GM19468 (cell line): Measurements from ENCODE around the gene MARCHF4.

Experiments
- ATAC-seq: cut with Tn5 transposase; IDR thresholded peaks from one replicate; pipeline ENCODE4 v1.9.1; 2021; ENCODE audit warnings: mild to moderate bottlenecking, moderate library complexity, moderate number of reproducible peaks; ENCODE audit not compliant: unreplicated experiment; ENCODE audit errors: extremely low read depth

Gene MARCHF4

DNA sequence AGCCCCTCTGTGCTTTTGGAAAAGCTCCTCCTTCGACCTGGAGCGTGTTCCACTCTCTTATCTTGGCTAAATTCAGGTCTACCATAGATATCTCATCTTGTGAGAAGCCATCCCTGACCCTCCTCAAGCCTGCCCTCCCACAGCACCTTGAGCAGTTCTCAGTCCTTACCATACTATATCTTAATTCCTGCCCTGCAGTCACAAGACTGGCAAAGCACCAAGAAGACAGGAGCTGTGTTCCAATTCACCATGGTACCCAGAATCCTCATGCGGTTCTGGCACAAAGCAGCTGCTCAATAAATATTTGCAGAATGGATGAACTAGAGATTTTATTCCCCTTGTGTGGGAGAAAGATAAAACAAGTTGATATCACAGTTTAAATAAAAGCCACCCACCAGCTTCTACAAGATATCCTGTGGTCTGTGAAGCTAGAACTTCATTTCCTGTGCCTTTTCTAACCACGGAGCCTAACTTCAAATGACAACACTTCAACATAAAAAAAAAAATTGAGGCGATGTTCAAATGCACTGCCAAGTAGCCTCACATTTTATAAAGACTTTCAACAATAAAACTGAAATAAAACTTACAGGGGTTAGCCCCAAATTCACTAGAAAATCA is 19.5 kb downstream of the MARCHF4 start:
- ATAC-seq: no peak

GRCh38 chr2:216351172-216351925 is 20.9 kb downstream of the MARCHF4 start:
- no peak for ATAC-seq

DNA sequence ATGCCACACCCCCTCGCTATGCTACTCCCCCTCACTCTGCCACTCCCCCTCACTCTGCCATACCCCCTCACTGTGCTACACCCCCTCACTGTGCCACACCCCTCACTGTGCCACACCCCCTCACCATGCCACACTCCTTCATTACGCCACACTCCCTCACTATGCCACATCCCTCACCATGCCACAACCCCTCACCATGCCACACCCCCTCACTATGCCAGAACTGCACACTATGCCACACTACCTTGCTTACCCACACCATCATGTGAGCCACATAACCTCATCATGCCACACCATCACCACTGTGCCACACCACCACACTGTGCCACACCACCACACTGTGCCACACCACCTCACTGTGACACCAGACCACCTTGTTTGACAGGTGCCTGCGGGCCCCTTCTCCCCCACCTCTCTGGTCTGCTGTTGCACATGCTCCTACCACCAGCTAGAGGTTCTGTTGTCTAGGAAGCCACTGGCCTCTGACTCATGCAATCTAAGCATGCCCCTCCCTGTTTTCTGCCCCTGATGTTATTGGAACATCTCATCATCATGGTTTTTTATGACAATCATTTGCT is 22.0 kb downstream of the MARCHF4 start:
- no peak for ATAC-seq

GRCh38 chr2:216349366-216349765 is 22.9 kb downstream of the MARCHF4 start:
- ATAC-seq: no peak

DNA sequence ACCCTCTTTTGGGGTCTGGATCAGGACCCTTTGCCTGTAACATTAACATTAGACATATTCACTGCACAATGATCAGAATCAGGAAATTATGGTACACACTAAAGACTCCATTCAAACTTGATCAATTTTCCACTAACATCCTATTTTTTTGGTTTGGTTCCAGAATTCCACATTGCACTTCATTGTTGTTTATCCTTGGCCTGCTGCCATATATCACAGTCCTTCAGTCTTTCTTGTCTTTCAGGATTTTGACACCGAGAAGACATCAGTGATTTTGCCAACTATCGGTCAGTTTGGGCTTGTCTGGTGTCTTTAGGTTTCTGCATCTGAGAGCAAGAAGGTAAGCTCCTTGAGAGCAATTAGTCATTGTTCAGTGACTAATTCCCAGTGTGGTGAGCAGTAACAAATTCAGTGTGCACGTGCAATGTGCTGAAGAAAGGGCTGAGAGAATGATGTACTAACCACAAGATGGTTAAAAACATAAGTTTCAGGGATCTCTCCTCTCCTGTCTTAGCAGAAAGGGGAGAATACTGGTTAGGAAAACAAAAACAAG is 23.5 kb downstream of the MARCHF4 start:
- no peak for ATAC-seq

- no peak for ATAC-seq
Measured at GRCh38 chr2:216346781-216347180, 25.5 kb downstream of the MARCHF4 start.

DNA sequence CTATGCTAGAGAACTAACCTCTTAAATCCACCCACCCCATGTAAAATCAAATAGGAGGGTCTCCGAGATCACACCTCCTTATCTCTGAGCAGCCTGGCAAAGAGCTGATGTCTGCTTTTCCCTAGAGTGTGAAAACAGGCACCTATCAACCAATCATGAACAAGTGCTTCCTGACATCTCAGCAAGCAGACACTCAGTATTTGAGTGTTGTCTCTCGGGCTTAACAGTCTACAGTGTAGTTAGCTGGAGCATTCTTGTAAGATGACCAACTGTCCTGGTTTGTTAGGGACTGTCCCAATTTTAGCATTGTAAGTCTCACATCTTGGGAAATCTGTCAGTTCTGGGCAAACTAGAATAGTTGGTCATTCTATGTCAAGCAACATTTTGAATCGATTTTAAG is 26.4 kb downstream of the MARCHF4 start:
- no peak for ATAC-seq

DNA sequence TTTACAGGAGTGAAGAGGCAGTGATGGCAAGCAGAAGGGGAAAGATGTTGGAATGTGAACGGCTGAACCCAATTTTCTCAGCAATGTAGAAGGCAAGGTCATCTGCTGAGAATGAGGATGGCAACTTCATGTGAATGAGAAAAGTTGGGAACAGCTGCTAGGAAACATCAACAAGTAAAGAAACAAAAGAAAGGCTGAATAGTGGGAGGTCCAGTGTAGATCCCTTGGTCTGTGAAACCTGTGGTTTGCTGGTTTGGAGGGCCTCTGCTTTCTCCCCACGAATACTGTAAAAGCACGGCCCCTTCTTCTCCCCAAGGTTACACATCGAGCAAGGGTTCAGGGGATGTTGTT is 27.4 kb downstream of the MARCHF4 start:
- ATAC-seq: no peak

DNA sequence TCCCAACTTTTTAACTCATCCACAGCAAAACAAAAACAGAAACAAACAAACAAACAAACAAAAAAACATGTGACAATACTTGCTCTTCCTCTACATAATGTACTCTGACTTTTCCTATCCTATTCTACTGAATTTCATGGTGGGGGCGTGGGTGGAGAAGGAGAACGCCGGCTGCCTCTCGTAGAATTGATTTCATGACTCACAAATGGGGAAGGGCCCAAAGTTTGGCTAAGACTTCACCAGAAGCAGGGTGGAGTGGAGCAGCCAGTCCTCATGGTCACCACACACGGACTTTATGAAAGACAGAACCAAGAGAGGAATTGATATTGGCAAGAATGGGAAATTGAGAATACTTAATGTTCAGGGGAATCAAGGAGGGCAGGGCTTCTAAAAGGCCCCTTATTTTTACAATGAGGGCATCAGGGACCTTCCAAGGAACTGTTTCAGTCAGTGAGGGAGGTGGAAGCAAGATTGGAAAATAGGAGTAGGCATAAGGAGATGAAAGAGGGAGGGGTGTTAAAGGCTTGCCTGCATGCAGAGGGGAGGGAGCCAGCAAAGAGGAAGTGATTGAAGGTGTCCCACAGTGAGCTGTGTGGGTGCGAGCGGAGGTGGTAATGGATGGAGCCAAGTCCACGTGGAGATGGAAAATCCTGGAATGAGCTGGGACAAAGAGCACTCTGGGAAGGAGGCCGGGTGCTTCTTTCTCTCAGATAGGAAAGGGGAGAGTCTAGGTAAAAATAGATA is 27.9 kb downstream of the MARCHF4 start:
- no peak for ATAC-seq

DNA sequence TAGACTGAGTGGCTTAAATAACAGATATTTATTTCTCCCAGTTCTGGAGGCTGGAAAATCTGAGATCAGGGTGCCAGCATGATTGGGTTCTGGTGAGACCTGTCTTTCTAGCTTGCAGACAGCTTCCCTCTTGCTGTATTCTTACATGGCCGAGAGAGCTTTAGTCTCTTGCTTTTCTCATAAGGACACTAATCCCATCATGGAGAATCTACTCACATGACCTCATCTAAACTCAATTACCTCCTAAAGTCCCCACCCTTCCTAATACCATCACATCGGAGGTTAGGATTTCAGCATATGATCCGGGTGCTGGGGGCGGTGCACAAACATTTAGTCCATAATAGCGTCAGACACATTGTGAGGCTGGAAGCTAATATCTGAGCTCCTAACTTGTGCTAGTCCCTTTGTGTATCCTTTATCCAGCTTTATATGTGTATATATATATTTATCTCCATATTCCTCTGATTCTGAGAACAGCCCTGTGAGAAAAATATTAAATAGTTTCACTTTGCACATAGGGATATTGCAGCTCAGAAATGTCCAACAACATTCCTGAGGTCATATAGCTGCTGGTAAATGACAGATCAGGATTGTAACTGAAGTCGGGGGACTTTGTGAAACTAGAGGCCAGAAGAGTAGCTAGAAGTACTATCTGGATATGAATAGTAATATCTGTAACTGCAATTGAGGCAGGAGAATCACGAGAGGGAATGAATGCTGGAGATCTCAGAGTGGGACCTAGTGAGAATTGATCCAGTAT is 28.9 kb downstream of the MARCHF4 start:
- ATAC-seq: no peak

GRCh38 chr2:216341121-216341520 is 31.2 kb downstream of the MARCHF4 start:
- ATAC-seq: no peak

- no peak for ATAC-seq
Measured at GRCh38 chr2:216340280-216340631, 32.0 kb downstream of the MARCHF4 start.

GRCh38 chr2:216339456-216340279 is 32.6 kb downstream of the MARCHF4 start:
- ATAC-seq: no peak

DNA sequence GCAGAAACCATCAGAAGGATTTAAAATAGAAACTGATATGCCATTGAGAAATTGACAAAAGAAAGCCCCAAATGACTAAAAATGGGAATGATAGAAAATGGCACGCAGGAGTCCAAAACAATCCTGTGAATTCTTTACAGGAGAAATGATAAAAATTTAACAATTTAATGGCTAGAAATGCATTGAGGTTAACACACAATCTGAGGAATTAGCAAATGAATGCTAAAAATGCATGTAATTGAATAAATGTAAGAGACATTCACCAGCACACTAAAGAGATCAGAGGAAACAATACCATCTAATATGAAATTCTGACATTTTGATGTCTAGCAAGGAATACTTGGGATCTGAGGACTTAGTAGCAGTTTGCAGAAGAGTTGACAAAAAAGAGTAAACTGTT is 37.0 kb downstream of the MARCHF4 start:
- no peak for ATAC-seq

DNA sequence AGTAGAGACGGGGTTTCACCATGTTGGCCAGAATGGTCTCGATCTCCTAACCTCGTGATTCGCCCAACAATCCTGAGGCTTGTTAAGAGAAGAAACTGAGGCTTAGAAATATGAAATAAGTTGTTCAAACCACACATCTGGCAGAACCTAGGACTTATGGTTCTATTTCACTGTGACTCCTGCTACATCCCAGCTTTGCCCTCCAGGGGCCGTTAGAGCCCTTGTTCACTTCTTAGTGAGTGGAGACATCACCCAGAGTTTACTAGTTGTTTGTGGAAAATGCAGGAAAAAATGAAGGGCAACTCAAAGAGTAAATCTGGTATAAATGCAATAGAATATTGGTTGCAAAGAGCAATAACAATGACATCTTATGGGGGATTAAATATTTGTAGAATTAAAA is 43.9 kb downstream of the MARCHF4 start:
- ATAC-seq: no peak

DNA sequence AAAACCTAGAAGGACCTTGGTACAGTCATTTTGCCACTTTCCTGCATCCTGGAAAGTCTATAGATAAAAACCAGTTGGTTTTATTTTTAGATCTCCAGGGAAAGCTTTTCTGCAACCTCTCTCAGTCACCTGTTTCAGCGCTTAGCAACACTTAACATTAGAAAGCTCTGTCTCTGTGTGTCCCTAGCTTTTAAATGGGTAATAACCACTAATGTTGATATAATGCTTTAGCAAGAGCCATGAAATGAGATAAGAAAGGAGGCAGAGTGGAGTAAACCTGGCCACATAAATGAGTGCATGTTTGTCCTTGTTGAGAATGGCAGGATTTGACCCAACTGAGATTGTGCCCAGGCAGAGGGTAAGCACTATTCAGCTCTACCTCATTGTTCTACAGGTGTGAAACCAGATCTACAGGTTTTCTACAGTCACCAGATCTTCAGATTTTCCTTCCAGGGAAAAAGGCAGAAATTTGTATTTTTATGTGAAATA is 44.8 kb downstream of the MARCHF4 start:
- ATAC-seq: no peak
